Spleen (tissue), 11 donors: ENCODE results near the gene SZRD1. TPM values are rescaled to one million over a fixed set of nuclear protein-coding genes. Genes with fewer than 3 reads are reported as not detected.

Source experiments
- DNase-seq: peaks from one replicate; pipeline ENCODE4 v3.0.0-alpha.2; 2020
- H3K27ac ChIP-seq, 8 donors: fragments of 200-600 bp; sonication (generic) in 7 of 8; 1 replicate in 4 of 8; 2 replicates in 4 of 8; pipeline versions ENCODE4 v1.5.0 to v1.8.0; 2016 to 2021; ENCODE audit warnings: inconsistent platforms in 4 of 8, mild to moderate bottlenecking in 4 of 8, moderate library complexity in 1 of 8
- H3K27me3 ChIP-seq, 7 donors: fragments of 200-600 bp; sonication (generic) in 6 of 7; replicated peaks in 1 of 7; 1 replicate in 4 of 7; 2 replicates in 3 of 7; pipeline versions ENCODE4 v1.5.0 to v1.8.0; 2016 to 2021; ENCODE audit warnings: inconsistent platforms in 3 of 7, mild to moderate bottlenecking in 1 of 7
- H3K36me3 ChIP-seq, 6 donors: fragments of 200-600 bp; sonication (generic) in 5 of 6; 1 replicate in 4 of 6; 2 replicates in 2 of 6; pipeline versions ENCODE4 v1.5.0 to v1.8.0; 2016 to 2021; ENCODE audit warnings: inconsistent platforms in 2 of 6
- H3K4me1 ChIP-seq, 6 donors: fragments of 200-600 bp; sonication (generic) in 5 of 6; 1 replicate in 3 of 6; 2 replicates in 3 of 6; pipeline versions ENCODE4 v1.5.0 to v1.8.0; 2016 to 2021; ENCODE audit warnings: inconsistent platforms in 3 of 6
- H3K4me3 ChIP-seq, 8 donors: fragments of 200-600 bp; sonication (generic) in 7 of 8; 1 replicate in 4 of 8; 2 replicates in 4 of 8; pipeline versions ENCODE4 v1.5.0 to v1.8.0; 2016 to 2021; ENCODE audit warnings: inconsistent platforms in 4 of 8, mild to moderate bottlenecking in 4 of 8, moderate library complexity in 2 of 8
- H3K9me3 ChIP-seq, 8 donors: fragments of 200-600 bp; sonication (generic) in 7 of 8; 1 replicate in 4 of 8; 2 replicates in 4 of 8; pipeline versions ENCODE4 v1.5.0 to v1.8.0; 2016 to 2021; ENCODE audit warnings: inconsistent platforms in 4 of 8
- CTCF ChIP-seq, 11 experiments: fragments of 200-600 bp in 7 of 11; fragments of 450-650 bp in 4 of 11; sonication (generic) in 4 of 11; IDR thresholded peaks in 8 of 11; conservative IDR thresholded peaks in 3 of 11; 1 replicate in 7 of 11; 2 replicates in 4 of 11; pipeline versions ENCODE4 v1.4.0 to v1.8.0; 2016 to 2021; ENCODE audit warnings: antibody characterized with exemption in 11 of 11, inconsistent platforms in 4 of 11, mild to moderate bottlenecking in 1 of 11
- POLR2A ChIP-seq, 3 donors: fragments of 450-650 bp; IDR thresholded peaks; one replicate each; pipeline ENCODE4 v1.5.1; 2017; ENCODE audit warnings: antibody characterized with exemption in 3 of 3, mild to moderate bottlenecking in 1 of 3
- POLR2AphosphoS5 ChIP-seq, 3 donors: sonication (generic); formaldehyde crosslinking; IDR thresholded peaks; one replicate each; pipeline ENCODE4 v1.5.1; 2017; ENCODE audit warnings: antibody characterized with exemption in 3 of 3
- WGBS, 5 donors: extraction: QIAGEN DNeasy Blood & Tissue Kit in 3 of 5; methylation state at CpG; one replicate each; pipeline versions ENCODE4 v1.1.5 to v1.1.7; 2013 to 2018; 5-methylcytosine and 5-hydroxymethylcytosine counted together
- intact Hi-C: fragments of 100-400 bp; cut with DNase I; formaldehyde crosslinking; loops from one replicate; pipeline ENCODE4 v1.15.0; 2023; ENCODE audit warnings: low total_unique reads
- polyA plus RNA-seq, 3 donors: library from polyadenylated mRNA; stranded (reverse); fragments of 200-250 nt; gene quantifications; one replicate each; pipeline ENCODE4 v1.2.1, GENCODE V29; 2013
- total RNA-seq, 7 donors: library from RNA; depleted of rRNA in 3 of 7; stranded (reverse); fragments of >200 nt in 3 of 7; fragmentation: NEBNext Ultra II Directional in 4 of 7; extraction: Animal tissue kit (Norgen Biotek cat#: 25700) in 4 of 7; gene quantifications; one replicate each; pipeline versions ENCODE4 v1.1.0 to v1.2.1, GENCODE V29; 2016 to 2021
- donor health status: healthy with polysubstance abuse.
- donor health status: DM: no; HTN: no; CAD: no; lungs with moderate emphysema.
- donor health status: DM: no; HTN: no; CAD: no.
- donor health status: Bipolar disorder and iron deficiency.
- donor health status: healthy.
- donor health status: DM: no; HTN: no; CAD: no.
- donor health status: DM: yes; HTN: yes; CAD: no.

SZRD1 gene
- total and polyA plus RNA-seq, 10 donors = 37.8 to 129 (median 84.6) TPM

GRCh38 chr1:16396591-16396990 is 29.5 kb downstream of the SZRD1 start:
- H3K27ac ChIP-seq = peak overlapping the region; percentile 14 to 73 (median 64)
- no peaks in the 10 kb centered on the region for H3K27me3 ChIP-seq
- no peak for DNase-seq
- H3K4me3 ChIP-seq = no peak overlapping the region
- WGBS, 5 donors = 62 to 90% (median 70%) methylated on average over 2 to 7 of the region's 7 CpGs
- intact Hi-C loops = no loop called here
- peaks cover 14 to 62% (median 39%) of the 10 kb centered on the region in 6 donors for H3K4me1 ChIP-seq
- H3K36me3 ChIP-seq = peaks cover 0 to 94% (median 55%) of the 10 kb centered on the region in 6 donors
- no peak for TF ChIP-seq CTCF (IDR thresholded peaks at IDR 0.05 in 8 of 11, conservative IDR thresholded peaks at IDR 0.05 in 3 of 11)
- TF ChIP-seq POLR2AphosphoS5 (IDR thresholded peaks at IDR 0.05) = peak; percentile 24 to 43 (median 38)
- H3K9me3 ChIP-seq = no peaks in the 10 kb centered on the region

- TF ChIP-seq CTCF (IDR thresholded peaks at IDR 0.05 in 8 of 11, conservative IDR thresholded peaks at IDR 0.05 in 3 of 11) = no peak
- no peak for TF ChIP-seq POLR2AphosphoS5 (IDR thresholded peaks at IDR 0.05)
- TF ChIP-seq POLR2A (IDR thresholded peaks at IDR 0.05) = no peak
- intact Hi-C loops = no loop called here
- WGBS, 5 donors = 21 to 40% (median 33%) methylated on average over 5 of the region's 5 CpGs
These were observed 30.1 kb downstream of the SZRD1 start for GRCh38 chr1:16397120-16397519.

GRCh38 chr1:16398371-16398953 is 31.4 kb downstream of the SZRD1 start:
- WGBS, 5 donors = 88 to 100% (median 95%) methylated on average over 1 to 5 of the region's 5 CpGs
- peak overlapping the region in 5 of 8 donors; percentile 57 to 73 (median 64) for H3K27ac ChIP-seq

More at GRCh38 chr1:16397120-16397519, 30.1 kb downstream of the SZRD1 start:
- Histone ChIP-seq H3K4me3 (no peak overlapping the region), H3K36me3 (peaks cover 0 to 88% (median 55%) of the 10 kb centered on the region in 6 donors), H3K4me1 (peaks cover 8 to 56% (median 34%) of the 10 kb centered on the region in 6 donors), H3K27ac (peak overlapping the region; percentile 14 to 73 (median 64)), H3K9me3 (no peaks in the 10 kb centered on the region), H3K27me3 (no peaks in the 10 kb centered on the region)
- DNase-seq = no peak

More at GRCh38 chr1:16398371-16398953, 31.4 kb downstream of the SZRD1 start:
- Histone ChIP-seq H3K9me3 (no peaks in the 10 kb centered on the region), H3K4me1 (peaks cover under 1 to 51% (median 22%) of the 10 kb centered on the region in 6 donors), H3K36me3 (peaks cover 0 to 75% (median 51%) of the 10 kb centered on the region in 6 donors), H3K27me3 (no peaks in the 10 kb centered on the region), H3K4me3 (no peak overlapping the region)
- intact Hi-C loops = no loop called here
- DNase-seq = no peak
- no peak for TF ChIP-seq CTCF (IDR thresholded peaks at IDR 0.05 in 8 of 11, conservative IDR thresholded peaks at IDR 0.05 in 3 of 11)
- no peak for TF ChIP-seq POLR2A (IDR thresholded peaks at IDR 0.05)
- TF ChIP-seq POLR2AphosphoS5 (IDR thresholded peaks at IDR 0.05) = no peak
